HCT116 (cell line): Measurements from ENCODE around the gene SLC44A5. TPM values are rescaled to one million over a fixed set of nuclear protein-coding genes. Genes with fewer than 3 reads are reported as not detected.

ENCODE experiments used
- ATAC-seq: fragments of 200-7000 bp; cut with Tn5 transposase; 2 replicates; pipeline ENCODE4 v1.9.1; 2020; ENCODE audit warnings: mild to moderate bottlenecking, moderate library complexity
- BruUV-seq: library from RNA; stranded (reverse); fragments of 400-500 nt; replicated peaks from 2 replicates; lab custom pipeline; 2021; lab: Mats Ljungman, UMichigan
- CTCF ChIA-PET: fragments of 300-600 bp; sonication (Branson Sonifier 250); formaldehyde crosslinking; loops from one replicate; lab custom pipeline; 2021; ENCODE audit warnings: antibody characterized with exemption; lab: Charles Lee
- POLR2A ChIA-PET: fragments of 300-600, 350-600 bp; sonication (Branson Sonifier 250); formaldehyde crosslinking; loops from one replicate; lab custom pipeline; 2021; ENCODE audit warnings: antibody characterized with exemption; lab: Charles Lee
- RAD21 ChIA-PET, 2 experiments: fragments of 300-600 bp; sonication (Branson Sonifier 250); formaldehyde crosslinking; loops; one replicate each; lab custom pipeline; 2023; ENCODE audit warnings: low total read pairs in 2 of 2; ENCODE audit not compliant: uncharacterized antibody in 2 of 2, unreplicated experiment in 2 of 2, low non-redundant PET in 1 of 2; lab: Charles Lee
- DNase-seq: peaks from one replicate; pipeline ENCODE4 v3.0.0-alpha.2; 2010; ENCODE audit warnings: low read depth, low spot score
- H2AFZ ChIP-seq: fragments of 200-600 bp; shearing (Covaris generic), sonication (generic); 2 replicates; pipeline ENCODE4 v1.6.1; 2017; ENCODE audit warnings: low read depth, mixed run types, mixed read lengths, antibody characterized with exemption, low read length; ENCODE audit not compliant: poor library complexity, severe bottlenecking
- H3K27ac ChIP-seq: 2 replicates; pipeline ENCODE4 v1.5.1; 2012; ENCODE audit warnings: low read depth, low read length
- H3K27me3 ChIP-seq: fragments of 200-600 bp; sonication (generic); 2 replicates; pipeline ENCODE4 v1.6.1; 2016; ENCODE audit warnings: mixed run types, low read length, mixed read lengths; ENCODE audit not compliant: insufficient read depth
- H3K36me3 ChIP-seq, 2 experiments: fragments of 200-500 bp in 1 of 2; fragments of 200-600 bp in 1 of 2; sonication (Bioruptor generic) in 1 of 2; sonication (generic) in 1 of 2; 2 replicates each; pipeline versions ENCODE4 v1.5.1 to v1.6.1; 2014 to 2016; ENCODE audit warnings: low read length in 2 of 2, inconsistent platforms in 1 of 2, mixed read lengths in 1 of 2, mixed run types in 1 of 2; ENCODE audit not compliant: insufficient read depth in 2 of 2, control insufficient read depth in 1 of 2
- H3K4me1 ChIP-seq, 2 experiments: fragments of 200-600 bp in 1 of 2; sonication (generic) in 1 of 2; 2 replicates each; pipeline versions ENCODE4 v1.5.1 to v1.6.1; 2012 to 2017; ENCODE audit warnings: low read length in 2 of 2, inconsistent platforms in 1 of 2, mild to moderate bottlenecking in 1 of 2, mixed read lengths in 1 of 2, mixed run types in 1 of 2, moderate library complexity in 1 of 2; ENCODE audit not compliant: insufficient read depth in 2 of 2, control insufficient read depth in 1 of 2
- H3K4me2 ChIP-seq: fragments of 200-600 bp; sonication (generic); 2 replicates; pipeline ENCODE4 v1.6.1; 2017; ENCODE audit warnings: mixed run types, low read length, mixed read lengths
- H3K4me3 ChIP-seq, 2 experiments: fragments of 200-600 bp in 1 of 2; sonication (generic) in 1 of 2; replicated peaks in 1 of 2; 2 replicates each; pipeline ENCODE4 v1.5.1; 2011 to 2016; ENCODE audit warnings: low read length in 2 of 2, control low read depth in 1 of 2, low read depth in 1 of 2, mild to moderate bottlenecking in 1 of 2, mixed read lengths in 1 of 2, mixed run types in 1 of 2
- H3K79me2 ChIP-seq: fragments of 200-600 bp; sonication (generic); 2 replicates; pipeline ENCODE4 v1.6.1; 2017; ENCODE audit warnings: mild to moderate bottlenecking, mixed run types, low read length, moderate library complexity, mixed read lengths; ENCODE audit not compliant: insufficient read depth
- H3K9ac ChIP-seq: fragments of 200-600 bp; sonication (generic); 2 replicates; pipeline ENCODE4 v1.6.1; 2016; ENCODE audit warnings: low read length, mixed read lengths
- H3K9me2 ChIP-seq: fragments of 200-600 bp; sonication (generic), shearing (Covaris generic); 2 replicates; pipeline ENCODE4 v1.6.1; 2017; ENCODE audit warnings: mixed run types, mild to moderate bottlenecking, moderate library complexity; ENCODE audit not compliant: insufficient read depth
- H3K9me3 ChIP-seq, 2 experiments: fragments of 200-500 bp in 1 of 2; fragments of 200-600 bp in 1 of 2; sonication (Bioruptor generic) in 1 of 2; sonication (generic) in 1 of 2; 2 replicates each; pipeline ENCODE4 v1.6.1; 2014 to 2017; ENCODE audit warnings: low read length in 2 of 2, mixed read lengths in 2 of 2, inconsistent platforms in 1 of 2, low read depth in 1 of 2, mild to moderate bottlenecking in 1 of 2, mixed run types in 1 of 2, moderate library complexity in 1 of 2; ENCODE audit not compliant: control insufficient read depth in 1 of 2, insufficient read depth in 1 of 2
- H4K20me1 ChIP-seq: fragments of 200-600 bp; sonication (generic), shearing (Covaris generic); 2 replicates; pipeline ENCODE4 v1.6.1; 2017; ENCODE audit warnings: mixed run types, mild to moderate bottlenecking, moderate library complexity; ENCODE audit not compliant: insufficient read depth
- CBX3 ChIP-seq: IDR thresholded peaks from 2 replicates; pipeline ENCODE4 v1.6.1; 2012; ENCODE audit warnings: low read depth
- CEBPB ChIP-seq: IDR thresholded peaks from 2 replicates; pipeline ENCODE4 v1.6.1; 2012; ENCODE audit warnings: low read depth
- EGR1 ChIP-seq: IDR thresholded peaks from 2 replicates; pipeline ENCODE4 v1.6.1; 2012; ENCODE audit warnings: low read depth
- ELF1 ChIP-seq: IDR thresholded peaks from 2 replicates; pipeline ENCODE4 v1.6.1; 2012; ENCODE audit warnings: low read depth, borderline replicate concordance
- EZH2 ChIP-seq: fragments of 200-600 bp; sonication (generic); IDR thresholded peaks from 2 replicates; pipeline ENCODE4 v1.6.1; 2017; ENCODE audit warnings: antibody characterized with exemption, mixed run types
- EZH2phosphoT487 ChIP-seq: fragments of 200-600 bp; IDR thresholded peaks from 2 replicates; pipeline ENCODE4 v1.6.1; 2018; ENCODE audit warnings: antibody characterized with exemption, borderline replicate concordance
- JUND ChIP-seq: IDR thresholded peaks from 2 replicates; pipeline ENCODE4 v1.6.1; 2012
- MAX ChIP-seq: IDR thresholded peaks from 2 replicates; pipeline ENCODE4 v1.6.1; 2012
- POLR2A ChIP-seq: IDR thresholded peaks from 2 replicates; pipeline ENCODE4 v1.7.0; 2011; ENCODE audit warnings: borderline replicate concordance; ENCODE audit not compliant: insufficient read depth, insufficient read length; ENCODE audit errors: extremely low read depth
- POLR2AphosphoS5 ChIP-seq: IDR thresholded peaks from 2 replicates; pipeline ENCODE4 v1.6.1; 2011; ENCODE audit warnings: mild to moderate bottlenecking, low read depth, low read length, moderate library complexity
- SIN3A ChIP-seq: IDR thresholded peaks from 2 replicates; pipeline ENCODE4 v1.6.1; 2012; ENCODE audit warnings: low read depth
- SP1 ChIP-seq: IDR thresholded peaks from 2 replicates; pipeline ENCODE4 v1.6.1; 2012; ENCODE audit warnings: low read depth
- SRF ChIP-seq: IDR thresholded peaks from 2 replicates; pipeline ENCODE4 v1.6.1; 2012; ENCODE audit warnings: low read depth
- TCF7L2 ChIP-seq: IDR thresholded peaks from 2 replicates; pipeline ENCODE4 v1.7.0; 2011; ENCODE audit warnings: borderline replicate concordance, inconsistent platforms; ENCODE audit not compliant: insufficient read depth, insufficient read length; ENCODE audit errors: extremely low read depth
- YY1 ChIP-seq: IDR thresholded peaks from 2 replicates; pipeline ENCODE4 v1.6.1; 2011; ENCODE audit warnings: low read length, low read depth, moderate library complexity, mild to moderate bottlenecking; ENCODE audit not compliant: insufficient replicate concordance; ENCODE audit errors: extremely low read depth
- ZFX ChIP-seq: fragments of 450-650 bp; IDR thresholded peaks from 2 replicates; pipeline ENCODE4 v1.6.1; 2017
- ZNF274 ChIP-seq: fragments of 200-500 bp; sonication (Bioruptor generic); IDR thresholded peaks from 2 replicates; pipeline ENCODE4 v1.6.1; 2014; ENCODE audit warnings: mild to moderate bottlenecking, low read depth, low read length, inconsistent platforms
- intact Hi-C: fragments of 100-400 bp; cut with micrococcal nuclease; formaldehyde crosslinking; loops from 2 replicates; pipeline ENCODE4 v1.10.0; 2022
- total RNA-seq: library from RNA; stranded (reverse); gene quantifications from one replicate; pipeline ENCODE4 v1.2.1, GENCODE V29; 2021; ENCODE audit not compliant: unreplicated experiment
- TF ChIP-seq, protein P1 (sequence below): IDR thresholded peaks from 2 replicates; pipeline ENCODE4 v1.6.1; 2012
- TF ChIP-seq, protein P2 (sequence below): IDR thresholded peaks from 2 replicates; pipeline ENCODE4 v1.6.1; 2012; ENCODE audit warnings: low read depth
- TF ChIP-seq, protein P3 (sequence below), 3 experiments: fragments of 200-600 bp in 1 of 3; sonication (generic) in 1 of 3; IDR thresholded peaks in 2 of 3; conservative IDR thresholded peaks in 1 of 3; 2 replicates each; pipeline ENCODE4 v1.5.1; 2012 to 2017; ENCODE audit warnings: low read depth in 2 of 3, low read length in 2 of 3, antibody characterized with exemption in 1 of 3, borderline replicate concordance in 1 of 3, control low read depth in 1 of 3, mild to moderate bottlenecking in 1 of 3, mixed read lengths in 1 of 3, mixed run types in 1 of 3, moderate library complexity in 1 of 3; ENCODE audit not compliant: insufficient read depth in 1 of 3

Gene SLC44A5
- total RNA-seq, 1 experiment from 2014 or later: 2.4 TPM

DNA sequence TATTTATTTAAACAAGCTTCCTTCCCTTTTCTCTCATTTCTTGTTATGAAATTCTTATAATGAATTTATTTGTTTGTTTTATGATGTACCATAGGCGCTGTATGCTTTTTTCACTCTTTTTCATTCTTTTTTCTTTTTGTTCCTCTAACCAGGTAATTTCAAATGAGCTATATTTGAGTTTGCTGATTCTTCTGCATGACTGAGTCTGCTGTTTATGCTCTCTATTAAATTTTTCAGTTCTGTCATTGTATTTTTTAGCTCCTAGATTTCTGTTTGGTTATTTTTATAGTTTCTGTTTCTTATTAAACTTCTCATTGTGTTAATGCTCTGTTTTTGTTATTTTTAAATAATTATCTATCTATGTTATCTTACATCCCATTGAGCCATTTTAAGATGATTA, 244.3 kb downstream of the SLC44A5 start (continued):
- no peak for TF ChIP-seq POLR2A
- TF ChIP-seq SIN3A: no peak
- no peak for TF ChIP-seq SP1

- DNase-seq: no peak
- Histone ChIP-seq H3K9ac (no peak overlapping the region), H3K9me2 (no peaks in the 10 kb centered on the region), H3K79me2 (no peaks in the 10 kb centered on the region), H3K4me3 (no peak overlapping the region), H3K27ac (no peak overlapping the region), H3K4me2 (no peak overlapping the region), H3K36me3 (no peaks in the 10 kb centered on the region), H3K27me3 (no peaks in the 10 kb centered on the region), H4K20me1 (no peaks in the 10 kb centered on the region), H2AFZ (no peak overlapping the region), H3K4me1 (no peaks in the 10 kb centered on the region), H3K9me3 (no peaks in the 10 kb centered on the region)
- TF ChIP-seq JUND (no peak), MAX (no peak), SRF (no peak), EZH2 (no peak), CEBPB (no peak), ZNF274 (no peak), ELF1 (no peak), TCF7L2 (no peak), POLR2A (no peak), EGR1 (no peak), ZFX (no peak), POLR2AphosphoS5 (no peak), EZH2phosphoT487 (no peak), YY1 (no peak), SP1 (no peak), CBX3 (no peak)
- TF ChIP-seq, protein P1, sequence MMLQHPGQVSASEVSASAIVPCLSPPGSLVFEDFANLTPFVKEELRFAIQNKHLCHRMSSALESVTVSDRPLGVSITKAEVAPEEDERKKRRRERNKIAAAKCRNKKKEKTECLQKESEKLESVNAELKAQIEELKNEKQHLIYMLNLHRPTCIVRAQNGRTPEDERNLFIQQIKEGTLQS: no peak
- TF ChIP-seq, protein P2, sequence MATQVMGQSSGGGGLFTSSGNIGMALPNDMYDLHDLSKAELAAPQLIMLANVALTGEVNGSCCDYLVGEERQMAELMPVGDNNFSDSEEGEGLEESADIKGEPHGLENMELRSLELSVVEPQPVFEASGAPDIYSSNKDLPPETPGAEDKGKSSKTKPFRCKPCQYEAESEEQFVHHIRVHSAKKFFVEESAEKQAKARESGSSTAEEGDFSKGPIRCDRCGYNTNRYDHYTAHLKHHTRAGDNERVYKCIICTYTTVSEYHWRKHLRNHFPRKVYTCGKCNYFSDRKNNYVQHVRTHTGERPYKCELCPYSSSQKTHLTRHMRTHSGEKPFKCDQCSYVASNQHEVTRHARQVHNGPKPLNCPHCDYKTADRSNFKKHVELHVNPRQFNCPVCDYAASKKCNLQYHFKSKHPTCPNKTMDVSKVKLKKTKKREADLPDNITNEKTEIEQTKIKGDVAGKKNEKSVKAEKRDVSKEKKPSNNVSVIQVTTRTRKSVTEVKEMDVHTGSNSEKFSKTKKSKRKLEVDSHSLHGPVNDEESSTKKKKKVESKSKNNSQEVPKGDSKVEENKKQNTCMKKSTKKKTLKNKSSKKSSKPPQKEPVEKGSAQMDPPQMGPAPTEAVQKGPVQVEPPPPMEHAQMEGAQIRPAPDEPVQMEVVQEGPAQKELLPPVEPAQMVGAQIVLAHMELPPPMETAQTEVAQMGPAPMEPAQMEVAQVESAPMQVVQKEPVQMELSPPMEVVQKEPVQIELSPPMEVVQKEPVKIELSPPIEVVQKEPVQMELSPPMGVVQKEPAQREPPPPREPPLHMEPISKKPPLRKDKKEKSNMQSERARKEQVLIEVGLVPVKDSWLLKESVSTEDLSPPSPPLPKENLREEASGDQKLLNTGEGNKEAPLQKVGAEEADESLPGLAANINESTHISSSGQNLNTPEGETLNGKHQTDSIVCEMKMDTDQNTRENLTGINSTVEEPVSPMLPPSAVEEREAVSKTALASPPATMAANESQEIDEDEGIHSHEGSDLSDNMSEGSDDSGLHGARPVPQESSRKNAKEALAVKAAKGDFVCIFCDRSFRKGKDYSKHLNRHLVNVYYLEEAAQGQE: no peak
- TF ChIP-seq, protein P3, sequence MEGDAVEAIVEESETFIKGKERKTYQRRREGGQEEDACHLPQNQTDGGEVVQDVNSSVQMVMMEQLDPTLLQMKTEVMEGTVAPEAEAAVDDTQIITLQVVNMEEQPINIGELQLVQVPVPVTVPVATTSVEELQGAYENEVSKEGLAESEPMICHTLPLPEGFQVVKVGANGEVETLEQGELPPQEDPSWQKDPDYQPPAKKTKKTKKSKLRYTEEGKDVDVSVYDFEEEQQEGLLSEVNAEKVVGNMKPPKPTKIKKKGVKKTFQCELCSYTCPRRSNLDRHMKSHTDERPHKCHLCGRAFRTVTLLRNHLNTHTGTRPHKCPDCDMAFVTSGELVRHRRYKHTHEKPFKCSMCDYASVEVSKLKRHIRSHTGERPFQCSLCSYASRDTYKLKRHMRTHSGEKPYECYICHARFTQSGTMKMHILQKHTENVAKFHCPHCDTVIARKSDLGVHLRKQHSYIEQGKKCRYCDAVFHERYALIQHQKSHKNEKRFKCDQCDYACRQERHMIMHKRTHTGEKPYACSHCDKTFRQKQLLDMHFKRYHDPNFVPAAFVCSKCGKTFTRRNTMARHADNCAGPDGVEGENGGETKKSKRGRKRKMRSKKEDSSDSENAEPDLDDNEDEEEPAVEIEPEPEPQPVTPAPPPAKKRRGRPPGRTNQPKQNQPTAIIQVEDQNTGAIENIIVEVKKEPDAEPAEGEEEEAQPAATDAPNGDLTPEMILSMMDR (IDR thresholded peaks at IDR 0.05 in 2 of 3, conservative IDR thresholded peaks at IDR 0.05 in 1 of 3; ENCODE audit: borderline replicate concordance in 1 of 3, insufficient read depth in 1 of 3, low read depth in 2 of 3, low read length in 2 of 3): no peak
- no peak for ATAC-seq
- CTCF ChIA-PET: no interaction called here
- BruUV-seq: no TSS peak
- POLR2A ChIA-PET: no interaction called here
- intact Hi-C loops: no loop called here
- RAD21 ChIA-PET: no interaction called here
Measured at GRCh38 chr1:75361260-75361659, 249.7 kb downstream of the SLC44A5 start.
